Activated naive CD4-positive, alpha-beta T cell treated with anti-CD3 and anti-CD28 coated beads, Interleukin-2, amount 50 U/mL, for 16 hours (primary cell): Measurements from ENCODE around the gene OGFOD1.
"Not testable (repeated sequence)": the region's sequence is repeated elsewhere in the genome, so short reads cannot be mapped to it uniquely, and the experiment has no call there.

ENCODE experiments used
- DNase-seq: peaks from one replicate; pipeline ENCODE4 v3.0.0-alpha.2; 2020

OGFOD1 gene

GRCh38 chr16:56481468-56482122, 30.2 kb downstream of the OGFOD1 start:
- no peak for DNase-seq

GRCh38 chr16:56482683-56483236, 31.4 kb downstream of the OGFOD1 start:
- DNase-seq = no peak

DNA sequence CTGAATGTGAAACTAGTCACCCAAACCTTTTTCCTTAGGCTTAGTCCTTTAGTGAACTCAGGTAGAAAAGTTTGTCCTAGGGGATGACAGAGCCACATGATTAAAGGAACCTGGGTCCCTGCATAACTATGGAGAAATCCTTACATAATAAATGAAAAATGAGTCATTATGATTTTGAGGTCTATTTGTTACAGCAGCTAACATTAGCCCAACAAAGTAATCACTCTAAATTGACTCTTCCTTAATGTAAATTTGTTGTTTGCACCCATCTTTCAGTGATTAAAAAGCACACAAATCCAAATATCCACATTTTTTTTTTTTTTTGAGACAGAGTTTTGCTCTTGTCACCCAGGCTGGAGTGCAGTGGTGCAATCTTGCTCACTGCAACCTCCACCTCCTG, 32.0 kb downstream of the OGFOD1 start:
- DNase-seq = no peak

- DNase-seq = no peak
Observed at GRCh38 chr16:56488035-56488434, 36.7 kb downstream of the OGFOD1 start.

DNA sequence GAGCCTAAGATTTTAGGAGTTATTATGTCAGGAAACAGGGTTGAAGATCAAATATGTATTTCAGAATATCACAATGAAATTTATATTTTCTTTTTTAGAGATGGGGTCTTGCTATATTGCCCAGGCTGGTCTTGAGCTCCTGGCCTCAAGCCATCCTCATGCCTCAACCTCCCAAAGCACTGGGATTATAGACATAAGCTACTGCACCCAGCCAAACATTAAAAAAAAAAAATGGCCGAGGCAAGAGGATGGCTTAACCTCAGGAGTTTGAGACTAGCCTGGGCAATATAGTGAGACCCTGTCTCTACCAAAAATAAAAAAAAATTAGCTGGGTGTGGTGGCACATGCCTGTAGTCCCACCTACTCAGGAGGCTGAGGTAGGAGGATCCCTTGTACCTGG, 37.5 kb downstream of the OGFOD1 start:
- DNase-seq = not testable (repeated sequence)

DNA sequence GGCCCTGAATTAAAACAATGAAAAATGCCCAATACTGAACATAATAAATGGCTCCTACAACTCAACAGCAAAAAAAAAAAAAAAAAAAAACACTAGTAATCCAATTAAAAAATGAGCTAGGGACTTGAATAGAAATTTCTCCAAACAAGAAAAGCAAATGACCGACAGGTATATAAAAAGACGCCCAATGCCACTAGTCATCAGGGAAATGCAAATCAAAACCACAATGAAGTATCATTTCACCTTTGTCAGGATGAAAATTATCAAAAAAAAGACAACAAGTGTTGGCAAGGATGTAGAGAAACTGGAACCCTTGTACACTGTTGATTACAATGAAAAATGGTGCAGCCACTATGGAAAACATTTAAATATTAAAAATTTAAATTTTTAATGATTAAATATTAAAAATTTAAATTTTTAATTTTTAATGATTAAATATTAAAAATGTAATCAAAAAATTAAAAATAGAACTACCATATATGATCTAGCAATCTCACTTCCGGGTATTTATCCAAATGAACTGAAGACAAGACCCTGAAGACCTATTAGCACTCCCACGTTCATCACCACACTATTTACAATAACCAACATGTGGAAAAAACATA, 40.4 kb downstream of the OGFOD1 start:
- no peak for DNase-seq

- no peak for DNase-seq
Observed at GRCh38 chr16:56493126-56493525, 41.8 kb downstream of the OGFOD1 start.

- no peak for DNase-seq
Observed at GRCh38 chr16:56493815-56494214, 42.5 kb downstream of the OGFOD1 start.

- no peak for DNase-seq
Observed at GRCh38 chr16:56505181-56505580, 53.8 kb downstream of the OGFOD1 start.

DNA sequence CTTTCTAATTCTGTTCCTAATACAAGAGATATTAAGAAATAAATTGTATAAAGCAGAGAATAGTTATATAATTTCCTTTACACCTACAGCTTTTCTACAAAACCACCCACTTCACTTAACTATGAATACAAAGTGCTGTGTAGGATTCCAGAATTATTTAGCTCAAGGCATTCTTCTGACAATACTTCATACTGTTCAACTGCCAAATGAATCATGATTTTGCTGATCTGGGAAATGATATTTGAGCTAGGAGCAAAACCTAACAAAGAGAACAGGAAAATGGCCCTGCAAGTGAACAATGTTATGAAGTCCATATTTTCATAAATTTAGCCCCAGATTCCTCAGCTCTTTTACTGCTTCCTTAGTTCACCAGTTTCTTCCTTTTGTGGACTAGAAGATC, 55.6 kb downstream of the OGFOD1 start:
- no peak for DNase-seq

DNA sequence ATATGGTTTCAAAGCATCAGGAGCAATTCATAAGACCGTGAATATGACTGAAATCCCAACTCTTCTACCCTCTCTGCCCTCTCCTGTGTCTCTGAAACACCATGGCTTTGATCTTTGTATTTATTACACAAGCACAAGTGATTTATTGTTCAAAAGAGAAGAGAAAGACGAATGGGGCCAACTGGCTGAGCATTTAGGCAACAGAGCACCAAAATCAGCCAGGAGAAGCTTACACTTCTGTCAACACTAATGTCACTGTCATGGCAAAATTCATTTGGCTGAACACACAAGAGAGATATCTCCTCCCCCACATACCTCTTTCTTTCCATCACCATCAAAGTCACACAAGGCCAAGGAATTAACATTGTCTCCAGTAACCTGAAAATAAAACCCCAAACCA, 59.2 kb downstream of the OGFOD1 start:
- DNase-seq = no peak

GRCh38 chr16:56512025-56512424, 60.7 kb downstream of the OGFOD1 start:
- no peak for DNase-seq

- DNase-seq = no peak
Observed at GRCh38 chr16:56513091-56513490, 61.7 kb downstream of the OGFOD1 start.

DNA sequence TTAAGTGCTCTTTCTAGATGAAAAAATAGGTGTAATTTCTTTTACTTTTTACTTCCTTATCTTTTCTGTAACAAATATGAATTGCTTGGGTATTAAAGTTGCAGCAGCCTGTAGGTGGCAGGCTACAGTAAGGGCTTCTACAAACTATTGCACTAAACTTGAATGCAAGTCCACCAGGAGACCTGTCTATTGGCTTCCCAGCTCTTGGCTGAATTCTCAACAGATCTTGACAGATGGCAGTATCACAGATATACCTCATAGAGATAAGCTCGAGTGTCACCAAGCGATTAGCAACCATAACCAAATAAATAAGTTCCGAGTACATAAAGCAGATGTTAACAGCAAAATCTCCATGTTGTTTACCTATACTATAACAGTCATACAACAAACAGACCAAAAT, 62.6 kb downstream of the OGFOD1 start:
- peak; percentile 41 for DNase-seq

DNA sequence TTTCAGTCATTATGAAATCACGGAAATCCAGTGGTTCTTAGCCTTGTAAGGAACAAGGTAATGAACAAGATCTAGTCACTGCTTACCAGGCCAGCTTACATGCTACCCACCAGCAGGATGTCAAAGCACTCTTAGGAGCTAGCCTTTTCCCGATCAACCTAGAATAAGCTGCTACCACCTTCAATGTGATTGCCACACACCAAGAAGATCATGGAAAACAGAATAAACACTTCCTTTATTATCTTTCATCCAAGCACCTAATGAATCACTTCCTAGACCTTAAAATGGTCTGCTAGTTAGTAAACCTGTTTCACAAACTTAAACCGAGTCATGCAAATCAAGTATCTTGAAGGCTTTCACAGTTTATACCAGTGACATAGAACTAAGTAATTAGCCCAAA, 63.5 kb downstream of the OGFOD1 start:
- no peak for DNase-seq

DNA sequence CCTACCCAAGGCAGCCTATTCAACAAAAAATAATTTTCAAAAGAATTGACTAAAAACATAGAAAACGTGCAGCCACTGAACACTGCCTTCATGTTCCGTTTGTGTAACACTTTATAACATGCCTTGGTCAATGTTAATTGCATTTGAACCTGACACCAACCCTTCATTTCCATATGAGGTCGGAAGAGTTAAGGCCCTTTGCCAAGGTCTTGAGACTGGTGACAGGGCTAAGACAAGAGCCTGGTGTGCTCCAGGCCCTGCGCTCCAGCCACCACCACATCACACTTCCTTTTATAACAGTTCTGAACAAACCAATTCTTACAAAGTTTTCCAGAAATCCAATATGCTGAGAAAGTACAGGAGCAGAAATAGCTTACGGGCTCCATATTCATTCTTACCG, 64.3 kb downstream of the OGFOD1 start:
- DNase-seq = no peak

- no peak for DNase-seq
Observed at GRCh38 chr16:56517206-56517605, 65.9 kb downstream of the OGFOD1 start.

- no peak for DNase-seq
Observed at GRCh38 chr16:56518425-56518824, 67.1 kb downstream of the OGFOD1 start.

GRCh38 chr16:56519459-56520250, 68.3 kb downstream of the OGFOD1 start, which contains the start of gene BBS2:
Gene BBS2 (minus strand): TSS chr16:56520024. CDS start chr16:56519862, 162 bp downstream.
- peak; percentile 94 for DNase-seq

DNA sequence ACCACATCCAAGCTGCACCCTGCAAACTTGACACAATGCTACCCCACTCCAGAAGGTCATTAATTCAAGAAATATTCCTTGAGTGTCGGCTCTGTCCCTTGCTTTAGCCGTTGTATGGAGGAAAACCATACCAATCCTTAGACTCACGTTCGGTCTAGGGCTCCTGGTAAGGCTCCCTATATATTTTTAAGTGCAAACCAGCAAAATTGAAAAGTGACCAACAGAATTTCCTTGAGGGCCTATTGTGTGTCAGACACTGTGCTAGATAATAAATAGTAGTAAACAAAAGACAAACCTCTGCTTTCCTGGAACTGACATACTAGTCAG, 68.9 kb downstream of the OGFOD1 start:
- no peak for DNase-seq

- no peak for DNase-seq
Observed at GRCh38 chr16:56525236-56525635, 73.9 kb downstream of the OGFOD1 start.
